Measurements from ENCODE around the gene CEP95.

Gene CEP95

DNA sequence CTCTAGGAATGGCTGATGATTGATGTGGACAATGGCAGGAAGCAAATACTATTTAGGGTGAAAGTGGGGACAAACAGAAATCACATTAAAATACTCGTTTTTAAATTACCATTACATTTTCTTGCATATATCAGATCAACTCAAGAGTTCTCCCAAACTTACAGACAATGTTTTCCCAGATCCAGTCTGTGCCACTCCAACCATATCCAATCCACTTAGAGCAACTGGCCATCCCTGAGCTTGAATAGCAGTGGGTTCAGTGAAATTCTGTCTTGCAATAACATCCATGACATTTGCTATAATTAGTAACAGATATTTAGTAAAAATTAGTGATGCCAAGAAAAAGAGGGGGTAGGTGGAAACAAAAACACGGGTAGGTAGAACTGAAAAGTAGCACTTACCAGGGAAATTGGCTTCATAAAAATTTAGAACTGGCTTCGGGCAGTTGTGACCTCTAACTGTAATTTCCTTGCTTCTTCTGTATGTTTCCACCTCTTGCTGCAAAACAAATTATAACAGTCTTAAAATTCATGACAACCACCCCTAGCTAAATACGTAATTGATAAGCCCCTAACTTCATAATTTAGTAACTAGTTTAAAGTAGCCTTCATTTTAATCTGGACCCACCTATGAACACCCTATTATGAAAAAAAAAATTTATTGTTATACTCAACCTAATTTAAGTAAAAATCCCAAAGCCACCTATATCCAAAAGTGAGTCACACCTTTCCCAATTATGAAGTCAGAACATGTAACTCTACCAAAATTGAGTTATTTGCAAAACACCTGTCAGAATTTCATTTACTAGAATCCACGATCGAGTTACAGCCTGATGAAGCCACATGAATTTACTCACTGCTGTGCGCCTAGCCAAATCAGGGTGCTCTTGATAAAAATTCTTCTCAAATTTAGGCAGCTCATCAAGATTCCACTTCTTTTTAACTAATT, 2.7 kb upstream of the CEP95 start:
- Histone ChIP-seq H3K4me3 (ENCODE audit: low read depth in 1 of 2, low read length in 2 of 2) (peak overlapping the region; percentile 83 to 99), H3K9ac (ENCODE audit: low read length) (peak overlapping the region; percentile 100), H3K36me3 (ENCODE audit: insufficient read depth, low read length) (peaks cover 60% of the 10 kb centered on the region), H3K27ac (ENCODE audit: low read depth, low read length) (peak overlapping the region; percentile 100), H3K9me3 (ENCODE audit: low read length) (no peaks in the 10 kb centered on the region), H3K27me3 (ENCODE audit: control insufficient read depth in 1 of 2, insufficient read depth in 2 of 2, low read length in 2 of 2) (no peaks in the 10 kb centered on the region), H3K4me1 (ENCODE audit: insufficient read depth, low read length) (peaks cover 55% of the 10 kb centered on the region)

DNA sequence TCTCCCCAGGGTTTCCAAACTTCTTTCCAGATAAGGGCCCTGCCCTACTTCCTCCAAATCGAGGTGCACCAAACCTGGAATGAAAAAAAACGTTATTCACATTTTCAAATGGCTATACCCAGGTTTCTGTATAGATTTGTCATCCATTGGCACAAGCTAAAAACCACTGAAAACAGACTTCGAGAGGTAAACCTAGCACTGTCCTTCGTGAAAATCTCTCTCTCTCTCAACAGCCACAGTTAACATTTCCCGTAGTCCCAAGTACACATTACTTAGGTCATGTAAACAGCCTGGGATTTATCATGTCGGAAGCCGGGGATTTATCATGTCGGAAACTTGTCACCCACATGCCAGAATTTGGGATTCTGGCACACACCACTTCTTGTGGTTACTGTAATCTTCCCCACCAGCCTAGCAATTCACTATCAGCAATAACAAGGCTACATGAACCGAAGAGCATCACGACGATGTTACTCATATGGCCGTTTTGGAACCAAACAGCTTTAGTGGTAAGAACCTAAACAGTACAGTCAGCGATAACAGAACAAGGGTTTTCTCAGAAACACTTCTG, 1.9 kb upstream of the CEP95 start:
- H3K4me1 ChIP-seq (ENCODE audit: insufficient read depth, low read length) = peaks cover 57% of the 10 kb centered on the region
- peak overlapping the region; percentile 83 to 99 for H3K4me3 ChIP-seq (ENCODE audit: low read depth in 1 of 2, low read length in 2 of 2)
- no peaks in the 10 kb centered on the region for H3K9me3 ChIP-seq (ENCODE audit: low read length)
- H3K9ac ChIP-seq (ENCODE audit: low read length) = peak overlapping the region; percentile 100
- peak overlapping the region; percentile 100 for H3K27ac ChIP-seq (ENCODE audit: low read depth, low read length)
- H3K36me3 ChIP-seq (ENCODE audit: insufficient read depth, low read length) = peaks cover 56% of the 10 kb centered on the region
- no peaks in the 10 kb centered on the region for H3K27me3 ChIP-seq (ENCODE audit: control insufficient read depth in 1 of 2, insufficient read depth in 2 of 2, low read length in 2 of 2)

GRCh38 chr17:64505340-64506200, 1.2 kb upstream of the CEP95 start:
- H3K27ac ChIP-seq (ENCODE audit: low read depth, low read length) = peak overlapping the region; percentile 100
- H3K4me3 ChIP-seq (ENCODE audit: low read depth in 1 of 2, low read length in 2 of 2) = peak overlapping the region; percentile 86 to 99
- H3K27me3 ChIP-seq (ENCODE audit: control insufficient read depth in 1 of 2, insufficient read depth in 2 of 2, low read length in 2 of 2) = no peaks in the 10 kb centered on the region
- peaks cover 56% of the 10 kb centered on the region for H3K36me3 ChIP-seq (ENCODE audit: insufficient read depth, low read length)
- H3K9ac ChIP-seq (ENCODE audit: low read length) = peak overlapping the region; percentile 100
- no peaks in the 10 kb centered on the region for H3K9me3 ChIP-seq (ENCODE audit: low read length)
- peaks cover 51% of the 10 kb centered on the region for H3K4me1 ChIP-seq (ENCODE audit: insufficient read depth, low read length)

GRCh38 chr17:64506201-64506575, 589 bp upstream of the CEP95 start, which contains the start of gene DDX5:
DDX5 (minus strand) TSS chr17:64506289; CDS start chr17:64506119, 170 bp downstream.
- Histone ChIP-seq H3K4me1 (ENCODE audit: insufficient read depth, low read length) (peaks cover 46% of the 10 kb centered on the region), H3K36me3 (ENCODE audit: insufficient read depth, low read length) (peaks cover 51% of the 10 kb centered on the region), H3K27me3 (ENCODE audit: control insufficient read depth in 1 of 2, insufficient read depth in 2 of 2, low read length in 2 of 2) (no peaks in the 10 kb centered on the region), H3K27ac (ENCODE audit: low read depth, low read length) (peak within 1 kb of the TSS; percentile 100), H3K9ac (ENCODE audit: low read length) (peak within 1 kb of the TSS; percentile 100), H3K4me3 (ENCODE audit: low read depth in 1 of 2, low read length in 2 of 2) (peak within 1 kb of the TSS; percentile 95 to 99), H3K9me3 (ENCODE audit: low read length) (no peaks in the 10 kb centered on the region)

DNA sequence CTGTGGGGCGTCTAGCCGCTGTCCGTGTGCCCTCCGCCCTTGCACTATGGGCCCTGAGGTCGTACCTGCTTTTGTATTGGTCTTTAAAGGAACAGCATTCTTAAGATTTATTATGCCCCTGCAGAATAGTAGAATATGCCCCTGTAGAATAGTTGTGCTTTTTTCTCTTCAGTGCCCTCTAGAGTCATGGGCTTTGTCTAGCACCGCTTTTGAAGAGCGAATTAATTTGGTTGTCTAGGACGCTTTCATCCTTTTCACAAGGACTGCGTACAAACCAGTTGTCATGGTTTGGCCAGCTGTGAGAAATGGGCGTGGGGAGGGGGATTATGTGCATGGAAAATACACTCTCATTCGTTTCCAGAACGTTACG, 621 bp downstream of the CEP95 start:
- Histone ChIP-seq H3K4me3 (ENCODE audit: low read depth in 1 of 2, low read length in 2 of 2) (peak overlapping the region; percentile 95 to 99), H3K9ac (ENCODE audit: low read length) (peak overlapping the region; percentile 97), H3K4me1 (ENCODE audit: insufficient read depth, low read length) (peaks cover 36% of the 10 kb centered on the region), H3K27ac (ENCODE audit: low read depth, low read length) (peak overlapping the region; percentile 100), H3K9me3 (ENCODE audit: low read length) (no peaks in the 10 kb centered on the region), H3K36me3 (ENCODE audit: insufficient read depth, low read length) (peaks cover 47% of the 10 kb centered on the region), H3K27me3 (ENCODE audit: control insufficient read depth in 1 of 2, insufficient read depth in 2 of 2, low read length in 2 of 2) (no peaks in the 10 kb centered on the region)

- H3K9ac ChIP-seq (ENCODE audit: low read length) = peak overlapping the region; percentile 97
- H3K36me3 ChIP-seq (ENCODE audit: insufficient read depth, low read length) = peaks cover 41% of the 10 kb centered on the region
- H3K4me3 ChIP-seq (ENCODE audit: low read depth in 1 of 2, low read length in 2 of 2) = peak overlapping the region in 1 of 2 donors; percentile 99
- no peak overlapping the region for H3K27ac ChIP-seq (ENCODE audit: low read depth, low read length)
- no peaks in the 10 kb centered on the region for H3K9me3 ChIP-seq (ENCODE audit: low read length)
- peaks cover 23% of the 10 kb centered on the region for H3K4me1 ChIP-seq (ENCODE audit: insufficient read depth, low read length)
- H3K27me3 ChIP-seq (ENCODE audit: control insufficient read depth in 1 of 2, insufficient read depth in 2 of 2, low read length in 2 of 2) = no peaks in the 10 kb centered on the region
Observed at GRCh38 chr17:64508683-64509082, 1.9 kb downstream of the CEP95 start.

DNA sequence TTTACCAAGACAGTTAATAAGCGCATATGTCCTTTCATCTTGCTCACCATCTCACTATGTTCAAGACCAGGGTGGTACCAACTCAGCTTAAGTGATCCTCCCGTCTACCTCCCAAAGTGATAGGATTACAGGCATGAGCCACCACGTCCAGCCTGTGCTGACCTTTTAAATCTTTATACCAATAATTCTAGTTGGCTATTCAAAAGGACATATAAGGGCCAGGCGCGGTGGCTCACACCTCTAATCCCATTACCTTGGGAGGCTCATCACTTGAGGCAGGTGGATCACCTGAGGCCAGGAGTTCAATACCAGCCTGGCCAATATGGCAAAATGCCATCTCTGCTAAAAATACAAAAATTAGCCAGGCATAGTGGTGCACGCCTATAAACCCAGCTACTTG, 2.4 kb downstream of the CEP95 start:
- peaks cover 36% of the 10 kb centered on the region for H3K36me3 ChIP-seq (ENCODE audit: insufficient read depth, low read length)
- H3K9ac ChIP-seq (ENCODE audit: low read length) = no peak overlapping the region
- H3K4me1 ChIP-seq (ENCODE audit: insufficient read depth, low read length) = peaks cover 18% of the 10 kb centered on the region
- H3K27me3 ChIP-seq (ENCODE audit: control insufficient read depth in 1 of 2, insufficient read depth in 2 of 2, low read length in 2 of 2) = no peaks in the 10 kb centered on the region
- H3K27ac ChIP-seq (ENCODE audit: low read depth, low read length) = no peak overlapping the region
- no peaks in the 10 kb centered on the region for H3K9me3 ChIP-seq (ENCODE audit: low read length)
- no peak overlapping the region for H3K4me3 ChIP-seq (ENCODE audit: low read depth in 1 of 2, low read length in 2 of 2)

DNA sequence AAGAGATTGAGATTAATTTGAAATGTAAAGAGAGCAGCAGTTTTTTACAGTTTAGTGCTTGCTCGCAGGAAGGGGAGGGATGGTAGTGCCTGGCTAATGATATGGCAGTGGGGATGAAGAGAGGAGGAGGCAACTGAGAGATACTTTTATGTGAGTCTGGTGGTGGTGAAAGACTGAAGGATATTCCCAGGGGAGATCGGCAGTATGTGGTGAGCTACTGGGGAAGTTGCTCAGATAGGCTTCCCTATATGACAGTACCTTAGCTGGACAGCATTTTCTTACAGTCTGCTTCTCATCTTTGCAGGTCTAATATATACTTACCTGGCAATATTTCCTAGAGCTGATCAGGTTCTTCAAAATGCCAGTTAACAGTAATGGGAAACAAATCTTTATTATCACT, 8.6 kb downstream of the CEP95 start:
- Histone ChIP-seq H3K9me3 (ENCODE audit: low read length) (no peaks in the 10 kb centered on the region), H3K36me3 (ENCODE audit: insufficient read depth, low read length) (peaks cover 50% of the 10 kb centered on the region), H3K27ac (ENCODE audit: low read depth, low read length) (no peak overlapping the region), H3K27me3 (ENCODE audit: control insufficient read depth in 1 of 2, insufficient read depth in 2 of 2, low read length in 2 of 2) (no peaks in the 10 kb centered on the region), H3K4me3 (ENCODE audit: low read depth in 1 of 2, low read length in 2 of 2) (no peak overlapping the region), H3K9ac (ENCODE audit: low read length) (no peak overlapping the region), H3K4me1 (ENCODE audit: insufficient read depth, low read length) (no peaks in the 10 kb centered on the region)

DNA sequence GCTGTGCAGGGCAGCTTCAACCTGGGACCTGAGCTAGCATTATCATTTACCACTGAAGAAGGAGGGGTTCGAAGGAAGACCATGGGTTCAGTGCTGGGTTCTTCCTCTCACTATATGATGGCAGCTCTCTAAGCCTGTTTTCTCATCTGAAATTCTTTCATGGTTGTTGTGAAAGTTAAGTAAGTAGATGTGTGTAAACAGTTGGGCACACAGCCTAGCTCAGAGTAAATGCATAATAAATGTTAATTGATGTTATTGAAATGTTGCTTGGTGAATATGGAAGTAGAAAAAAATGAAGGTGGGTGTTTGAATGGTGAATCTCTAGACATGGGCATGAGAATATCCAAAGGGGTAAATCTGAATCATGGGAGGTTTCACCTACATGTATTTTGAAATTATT, 9.1 kb downstream of the CEP95 start:
- Histone ChIP-seq H3K9me3 (ENCODE audit: low read length) (no peaks in the 10 kb centered on the region), H3K4me1 (ENCODE audit: insufficient read depth, low read length) (no peaks in the 10 kb centered on the region), H3K4me3 (ENCODE audit: low read depth in 1 of 2, low read length in 2 of 2) (no peak overlapping the region), H3K27me3 (ENCODE audit: control insufficient read depth in 1 of 2, insufficient read depth in 2 of 2, low read length in 2 of 2) (no peaks in the 10 kb centered on the region), H3K36me3 (ENCODE audit: insufficient read depth, low read length) (peaks cover 51% of the 10 kb centered on the region), H3K9ac (ENCODE audit: low read length) (no peak overlapping the region), H3K27ac (ENCODE audit: low read depth, low read length) (no peak overlapping the region)

DNA sequence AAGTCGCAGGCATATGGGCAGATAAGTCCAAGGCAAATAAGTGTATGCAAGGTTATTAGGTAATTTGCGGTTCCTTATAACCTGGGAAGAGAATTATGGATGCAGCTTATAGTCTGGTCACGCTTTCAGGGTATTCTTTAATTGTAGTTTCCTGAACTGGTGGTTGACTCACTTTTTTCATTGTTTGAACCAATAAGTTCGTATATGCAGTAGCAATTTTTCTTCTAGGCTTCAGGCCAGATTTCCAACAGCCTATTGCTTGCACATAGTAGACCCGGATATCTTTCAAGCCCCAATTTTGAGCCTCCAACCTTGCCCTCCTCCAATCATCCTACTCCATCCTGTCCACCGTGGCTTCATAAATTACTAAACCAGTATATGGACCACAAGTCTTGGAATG, 12.8 kb downstream of the CEP95 start:
- no peaks in the 10 kb centered on the region for H3K9me3 ChIP-seq (ENCODE audit: low read length)
- no peak overlapping the region for H3K27ac ChIP-seq (ENCODE audit: low read depth, low read length)
- no peaks in the 10 kb centered on the region for H3K27me3 ChIP-seq (ENCODE audit: control insufficient read depth in 1 of 2, insufficient read depth in 2 of 2, low read length in 2 of 2)
- H3K36me3 ChIP-seq (ENCODE audit: insufficient read depth, low read length) = peaks cover 61% of the 10 kb centered on the region
- no peaks in the 10 kb centered on the region for H3K4me1 ChIP-seq (ENCODE audit: insufficient read depth, low read length)
- H3K4me3 ChIP-seq (ENCODE audit: low read depth in 1 of 2, low read length in 2 of 2) = no peak overlapping the region
- no peak overlapping the region for H3K9ac ChIP-seq (ENCODE audit: low read length)

DNA sequence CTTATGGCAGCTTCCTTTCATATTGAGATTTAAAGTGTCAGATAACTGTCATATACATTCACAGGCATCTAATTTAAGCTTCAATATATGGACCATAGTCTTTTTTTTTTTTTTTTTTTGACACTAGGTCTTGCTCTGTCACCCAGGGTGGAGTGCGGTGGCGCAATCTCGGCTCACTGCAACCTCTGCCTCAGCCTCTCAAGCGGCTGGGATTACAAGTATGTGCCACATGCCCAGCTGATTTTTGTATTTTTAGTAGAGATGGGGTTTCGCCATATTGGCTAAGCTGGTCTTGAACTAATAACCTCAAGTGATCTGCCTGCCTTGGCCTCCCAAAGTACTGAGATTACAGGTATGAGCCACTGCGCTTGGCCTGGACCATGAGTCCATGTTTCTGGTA, 13.6 kb downstream of the CEP95 start:
- H3K4me3 ChIP-seq (ENCODE audit: low read depth in 1 of 2, low read length in 2 of 2) = no peak overlapping the region
- H3K27ac ChIP-seq (ENCODE audit: low read depth, low read length) = no peak overlapping the region
- peaks cover 57% of the 10 kb centered on the region for H3K36me3 ChIP-seq (ENCODE audit: insufficient read depth, low read length)
- no peaks in the 10 kb centered on the region for H3K27me3 ChIP-seq (ENCODE audit: control insufficient read depth in 1 of 2, insufficient read depth in 2 of 2, low read length in 2 of 2)
- no peak overlapping the region for H3K9ac ChIP-seq (ENCODE audit: low read length)
- no peaks in the 10 kb centered on the region for H3K9me3 ChIP-seq (ENCODE audit: low read length)
- no peaks in the 10 kb centered on the region for H3K4me1 ChIP-seq (ENCODE audit: insufficient read depth, low read length)

All from muscle layer of colon (tissue), 2 donors.